ENCODE measurements around the gene BCL11B. TPM values are rescaled to one million over a fixed set of nuclear protein-coding genes. Genes with fewer than 3 reads are reported as not detected.
A peak's percentile ranks its signal among the peaks of the same experiment; 100 is the strongest.

BCL11B gene
- total RNA-seq, 1 experiment from 2014 or later, result not detected

DNA sequence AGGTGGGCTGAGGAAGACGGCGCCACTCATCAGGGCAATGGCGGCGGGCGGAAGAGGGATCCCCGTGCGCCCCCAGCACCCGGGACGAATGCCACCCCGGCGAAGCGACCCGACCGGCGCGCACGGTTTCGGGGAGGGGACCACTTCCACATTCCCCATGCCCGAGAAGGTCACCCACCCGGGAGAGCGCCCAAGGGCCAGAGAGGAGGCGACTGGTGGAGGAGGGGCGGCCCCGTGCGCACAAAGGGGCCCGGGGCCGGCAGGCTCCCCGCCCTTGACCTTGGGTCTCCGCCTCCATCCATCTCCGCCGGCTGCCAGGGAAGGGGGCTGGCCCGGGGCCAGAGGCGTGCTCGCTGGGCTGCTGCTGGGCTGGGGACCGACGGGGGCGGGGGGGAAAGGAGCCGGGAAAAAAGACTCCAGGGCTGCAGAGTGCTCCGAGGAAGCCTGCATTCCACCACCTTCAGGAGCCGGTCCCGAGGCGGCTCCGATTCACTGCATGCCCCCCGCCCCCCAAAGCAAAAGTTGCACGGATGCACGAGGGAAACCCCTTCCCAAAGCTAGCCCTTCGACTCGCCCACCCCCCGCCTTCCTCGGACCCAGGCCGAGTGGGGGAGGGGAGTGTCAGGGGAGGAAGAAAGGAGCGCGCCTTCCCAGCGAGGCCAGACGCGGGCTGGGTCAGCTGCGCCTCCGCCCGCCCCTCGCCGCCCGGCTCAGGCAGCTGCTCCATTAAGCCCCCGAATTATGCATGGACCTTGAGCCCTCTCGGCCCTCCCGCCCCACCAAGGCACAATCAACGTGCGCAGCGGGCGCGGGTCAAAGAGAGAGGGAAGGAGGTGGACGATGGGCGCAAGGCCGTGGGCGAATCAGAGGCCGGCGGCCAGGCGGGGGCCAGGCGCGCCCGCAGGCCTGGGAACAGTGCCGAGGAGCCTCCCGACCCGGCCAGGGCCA, 26.2 kb downstream of the BCL11B start:
- DNase-seq (ENCODE audit: low spot score), result no peak
- in situ Hi-C loops (cut with HindIII; ENCODE audit: low sequenced_read_pairs), result no loop called here

GRCh38 chr14:99244941-99245563, 26.9 kb downstream of the BCL11B start:
- in situ Hi-C loops (cut with HindIII; ENCODE audit: low sequenced_read_pairs), result no loop called here

GRCh38 chr14:99244367-99244901, 27.6 kb downstream of the BCL11B start:
- in situ Hi-C loops (cut with HindIII; ENCODE audit: low sequenced_read_pairs), result no loop called here
- no peak for DNase-seq (ENCODE audit: low spot score)

More at GRCh38 chr14:99244941-99245563, 26.9 kb downstream of the BCL11B start:
- no peak for DNase-seq (ENCODE audit: low spot score)

DNA sequence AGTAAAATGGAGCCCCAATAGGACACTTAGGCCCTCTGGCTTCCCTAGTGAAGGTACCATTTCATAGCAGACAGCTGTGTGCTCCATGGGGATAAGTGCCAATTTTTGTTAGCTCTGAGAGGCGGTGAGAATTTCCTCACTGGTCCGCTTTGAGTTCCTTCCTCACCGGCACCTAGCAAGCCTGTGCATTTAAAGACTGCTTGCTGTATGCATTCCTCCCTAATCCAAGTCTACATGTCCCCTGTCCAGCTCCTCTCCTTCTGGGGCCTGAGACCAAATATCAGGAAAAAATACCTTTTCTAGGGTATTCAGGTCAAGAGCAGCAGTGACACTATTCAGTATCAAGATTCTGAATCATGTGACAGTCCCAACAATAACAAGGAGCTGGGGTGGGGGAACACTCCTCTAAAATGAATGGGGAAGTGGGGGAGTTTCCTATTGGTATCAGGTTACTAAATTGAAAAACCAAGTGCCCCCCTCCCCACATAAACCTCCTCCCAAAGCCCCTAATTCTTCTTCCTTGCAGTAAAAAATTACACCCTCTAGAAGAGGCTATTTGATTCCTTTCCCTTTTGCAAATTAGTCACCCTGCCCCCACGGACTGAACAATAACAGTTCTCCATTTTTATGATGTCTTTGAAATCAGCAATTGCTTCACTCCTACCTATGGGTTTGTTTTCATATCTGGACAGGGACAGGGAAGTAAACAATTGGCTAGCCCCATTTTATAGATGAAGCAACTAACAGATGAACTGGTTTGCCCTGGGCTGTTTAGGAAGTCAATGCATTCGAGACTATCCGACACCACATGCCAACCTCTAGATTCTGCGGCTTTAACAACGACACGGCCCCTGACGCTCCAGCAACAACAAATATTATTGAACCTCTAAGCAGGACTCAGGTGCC, 28.9 kb downstream of the BCL11B start:
- DNase-seq (ENCODE audit: low spot score), result no peak
- in situ Hi-C loops (cut with HindIII; ENCODE audit: low sequenced_read_pairs), result no loop called here

DNA sequence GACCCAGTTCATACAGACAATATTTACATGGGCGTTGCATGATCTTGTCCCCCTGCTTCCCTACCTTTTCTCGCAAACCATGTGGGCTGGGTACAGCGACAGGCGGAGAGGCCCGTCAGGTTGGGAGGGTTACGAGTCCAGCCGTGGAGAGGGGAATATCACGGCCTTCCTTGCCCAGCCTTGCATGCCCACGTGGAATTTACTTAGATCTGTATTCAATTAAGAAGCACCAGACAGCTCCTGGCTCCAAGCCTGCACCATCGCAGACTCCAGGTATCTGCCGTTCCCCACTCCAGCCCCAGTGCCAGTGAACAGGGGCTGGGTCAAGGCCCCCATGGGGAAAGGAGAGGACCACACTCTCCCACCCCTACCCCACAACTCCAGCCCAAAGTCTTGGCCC, 29.8 kb downstream of the BCL11B start:
- in situ Hi-C loops (cut with HindIII; ENCODE audit: low sequenced_read_pairs), result no loop called here

GRCh38 chr14:99241325-99242010, 30.5 kb downstream of the BCL11B start:
- in situ Hi-C loops (cut with HindIII; ENCODE audit: low sequenced_read_pairs), result no loop called here

More for the DNA sequence above, 29.8 kb downstream of the BCL11B start:
- DNase-seq (ENCODE audit: low spot score), result peak; percentile 5

DNA sequence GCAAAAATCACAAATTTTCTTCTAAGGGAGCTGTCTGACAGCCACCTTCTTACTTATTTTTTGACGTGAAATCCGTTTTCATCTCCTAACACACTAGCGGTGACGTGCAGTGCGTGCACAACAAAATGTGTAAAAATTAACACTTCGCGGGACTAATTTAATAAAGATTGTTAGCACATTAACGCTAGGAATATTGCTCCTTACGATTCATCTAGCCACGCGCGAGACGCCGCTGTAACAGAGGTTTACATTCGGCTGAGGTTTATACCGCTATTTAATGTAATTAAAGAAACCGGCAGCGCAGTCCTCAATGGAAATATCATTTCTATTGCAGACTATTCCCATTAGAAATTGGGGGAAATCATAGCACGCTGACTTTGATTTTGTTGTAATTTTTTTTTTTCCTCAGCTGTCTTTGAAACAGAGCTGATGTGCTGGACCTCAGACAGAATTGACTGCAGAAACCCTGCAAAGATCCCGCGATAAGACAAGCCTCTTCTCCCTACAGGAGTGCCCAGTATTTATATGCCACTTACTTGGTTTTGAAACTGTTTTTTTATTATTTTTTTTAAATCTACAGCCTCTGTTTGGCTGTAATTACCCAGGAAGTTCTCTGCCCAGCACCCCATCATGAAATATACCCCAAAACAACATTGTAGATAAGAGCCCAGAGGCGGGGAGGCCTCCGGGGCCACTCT, 31.2 kb downstream of the BCL11B start:
- in situ Hi-C loops (cut with HindIII; ENCODE audit: low sequenced_read_pairs), result no loop called here
- no peak for DNase-seq (ENCODE audit: low spot score)

More at GRCh38 chr14:99241325-99242010, 30.5 kb downstream of the BCL11B start:
- DNase-seq (ENCODE audit: low spot score), result peak; percentile 72

DNA sequence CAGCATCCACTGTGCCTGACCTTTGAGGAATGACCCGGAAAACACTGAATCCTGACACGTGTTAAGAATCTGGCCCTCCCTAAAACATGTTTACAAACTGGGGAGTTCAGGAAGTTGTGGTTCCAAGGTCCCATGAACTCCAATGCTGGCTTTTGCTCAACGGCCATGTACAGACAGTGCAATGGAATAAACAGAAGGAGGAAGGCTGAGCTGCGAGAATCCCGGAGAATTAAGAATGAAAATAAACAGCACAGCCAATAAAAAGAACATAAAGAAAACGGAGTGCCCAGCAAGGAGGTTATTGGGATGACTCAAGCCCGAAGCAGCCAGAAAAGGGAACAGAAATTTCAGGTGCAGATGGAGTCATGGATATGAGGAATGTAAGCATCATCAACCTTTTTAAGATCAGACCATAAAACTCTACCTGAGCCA, 32.3 kb downstream of the BCL11B start:
- DNase-seq (ENCODE audit: low spot score), result no peak
- in situ Hi-C loops (cut with HindIII; ENCODE audit: low sequenced_read_pairs), result no loop called here

GRCh38 chr14:99238216-99238615, 33.8 kb downstream of the BCL11B start:
- in situ Hi-C loops (cut with HindIII; ENCODE audit: low sequenced_read_pairs), result no loop called here
- no peak for DNase-seq (ENCODE audit: low spot score)

DNA sequence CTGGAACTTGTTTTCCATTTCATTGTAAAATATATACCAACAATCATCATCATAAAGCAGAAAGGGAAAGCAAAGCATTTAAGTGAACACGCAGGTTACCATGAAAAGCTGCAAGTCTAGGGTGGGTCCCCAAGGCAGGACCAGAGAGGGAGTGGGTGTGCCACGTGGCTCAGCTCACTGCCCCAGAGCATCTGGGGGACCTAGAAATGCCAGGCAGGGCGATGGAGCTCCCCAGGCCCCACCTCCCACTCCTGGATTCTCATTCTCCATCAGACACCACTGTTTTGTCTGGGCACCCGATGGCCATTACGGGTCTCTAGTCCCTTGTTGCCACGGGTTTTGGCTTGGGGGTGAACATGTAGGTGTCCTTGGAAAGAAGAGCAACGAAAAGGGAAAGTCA, 34.7 kb downstream of the BCL11B start:
- DNase-seq (ENCODE audit: low spot score), result no peak
- in situ Hi-C loops (cut with HindIII; ENCODE audit: low sequenced_read_pairs), result no loop called here

DNA sequence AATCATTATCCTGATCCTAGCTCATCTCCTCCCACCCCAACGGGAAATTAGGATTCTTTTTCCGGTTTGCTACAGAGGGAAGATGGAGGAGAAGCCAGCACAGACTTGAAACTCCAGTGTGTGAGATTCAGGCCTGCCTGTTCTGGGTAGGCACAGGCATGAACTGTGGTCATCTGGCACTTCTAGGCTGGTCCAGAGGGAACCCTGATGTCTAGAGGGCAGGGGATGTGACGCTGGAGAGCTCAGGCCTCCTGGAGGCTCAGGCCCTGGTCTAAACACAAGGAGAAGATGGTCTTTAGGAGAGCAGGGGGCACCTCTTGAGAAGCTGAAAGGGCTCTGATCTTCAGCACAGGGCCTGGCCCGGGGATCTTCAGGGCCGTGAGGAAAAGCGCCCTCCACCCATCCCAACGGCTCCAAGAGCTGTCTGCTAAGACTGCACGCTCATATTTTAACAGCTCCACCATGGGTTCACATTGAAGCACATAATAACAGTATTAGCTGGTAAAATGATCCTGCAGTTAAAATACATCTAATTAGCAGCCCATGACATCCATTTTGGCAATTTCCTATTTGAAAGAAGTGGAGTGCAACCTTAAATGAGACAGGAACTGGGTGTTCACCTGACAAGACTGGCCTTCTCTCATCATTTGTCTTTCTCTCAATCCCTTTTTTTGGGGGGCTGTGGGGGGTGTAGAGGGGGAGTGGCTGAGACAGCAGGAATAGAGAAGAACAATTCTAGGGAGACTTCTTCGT, 35.4 kb downstream of the BCL11B start:
- DNase-seq (ENCODE audit: low spot score), result no peak
- in situ Hi-C loops (cut with HindIII; ENCODE audit: low sequenced_read_pairs), result no loop called here

GRCh38 chr14:99235582-99236320, 36.2 kb downstream of the BCL11B start:
- no peak for DNase-seq (ENCODE audit: low spot score)
- in situ Hi-C loops (cut with HindIII; ENCODE audit: low sequenced_read_pairs), result no loop called here

- DNase-seq (ENCODE audit: low spot score), result no peak
- in situ Hi-C loops (cut with HindIII; ENCODE audit: low sequenced_read_pairs), result no loop called here
These were observed 36.9 kb downstream of the BCL11B start for GRCh38 chr14:99234961-99235571.

DNA sequence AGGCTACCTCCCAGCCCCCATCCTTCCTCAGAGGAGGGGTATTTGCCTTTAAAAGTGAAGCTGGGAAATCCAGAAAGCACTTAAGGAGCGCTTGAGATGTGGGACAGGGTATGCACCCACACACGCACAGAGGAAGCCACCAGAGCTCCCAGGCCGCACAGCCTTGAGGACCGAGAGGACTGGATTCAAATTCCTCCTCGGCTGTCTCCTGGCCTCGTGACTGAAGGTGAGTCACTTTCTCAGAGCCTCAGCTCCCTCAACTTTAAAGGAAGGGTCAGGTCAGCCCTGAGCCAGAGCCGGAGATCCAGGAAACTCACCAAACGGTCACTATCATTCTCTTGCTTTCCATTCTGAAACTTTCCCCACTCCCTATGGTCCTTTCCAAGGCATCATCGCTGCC, 37.6 kb downstream of the BCL11B start:
- in situ Hi-C loops (cut with HindIII; ENCODE audit: low sequenced_read_pairs), result no loop called here
- DNase-seq (ENCODE audit: low spot score), result no peak

DNA sequence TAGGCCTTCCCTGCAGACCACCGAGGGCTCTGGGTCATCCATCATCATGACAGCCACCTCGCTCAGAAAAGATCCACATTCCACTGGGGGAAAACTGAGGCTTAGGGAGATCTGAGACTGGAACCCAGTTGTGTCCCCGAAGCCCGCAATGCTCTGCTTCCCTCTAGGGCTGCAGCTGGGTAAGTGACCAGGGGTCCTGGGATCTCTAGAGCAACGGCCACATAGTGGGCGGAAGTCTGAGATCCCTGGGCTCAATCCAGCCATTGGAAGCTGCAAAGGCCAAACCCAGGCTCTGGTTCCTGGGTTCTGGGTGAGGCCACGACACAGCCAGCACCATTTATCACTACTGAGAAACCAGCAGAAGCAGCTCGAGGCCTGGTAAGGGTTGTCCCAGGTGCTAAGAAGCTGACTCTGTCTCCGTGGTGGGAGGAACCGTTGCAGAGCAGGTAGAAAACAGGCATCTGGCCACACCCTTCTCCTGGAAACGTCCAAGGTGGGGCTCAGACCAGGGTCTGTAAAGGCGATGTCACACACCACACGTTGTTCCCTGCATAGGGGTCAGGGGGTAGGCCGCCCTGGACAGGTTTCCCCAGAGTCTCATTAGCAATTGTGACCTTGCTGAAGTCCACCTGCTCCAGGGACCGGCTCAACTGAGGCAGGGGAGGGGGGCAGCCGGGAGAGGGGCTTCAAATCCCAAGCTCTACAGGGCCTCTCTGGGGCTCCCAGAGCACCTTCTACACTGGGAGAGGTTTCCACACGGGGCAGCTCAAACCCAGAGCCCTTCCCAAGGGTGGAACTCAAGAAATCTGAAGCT, 38.6 kb downstream of the BCL11B start:
- DNase-seq (ENCODE audit: low spot score), result no peak
- in situ Hi-C loops (cut with HindIII; ENCODE audit: low sequenced_read_pairs), result no loop called here
